ENCODE data around the gene GET3. TPM values are rescaled to one million over a fixed set of nuclear protein-coding genes. Genes with fewer than 3 reads are reported as not detected.

The GET3 gene
- total RNA-seq, 2 donors from 2014 or later = 37.7 to 66.6 TPM

DNA sequence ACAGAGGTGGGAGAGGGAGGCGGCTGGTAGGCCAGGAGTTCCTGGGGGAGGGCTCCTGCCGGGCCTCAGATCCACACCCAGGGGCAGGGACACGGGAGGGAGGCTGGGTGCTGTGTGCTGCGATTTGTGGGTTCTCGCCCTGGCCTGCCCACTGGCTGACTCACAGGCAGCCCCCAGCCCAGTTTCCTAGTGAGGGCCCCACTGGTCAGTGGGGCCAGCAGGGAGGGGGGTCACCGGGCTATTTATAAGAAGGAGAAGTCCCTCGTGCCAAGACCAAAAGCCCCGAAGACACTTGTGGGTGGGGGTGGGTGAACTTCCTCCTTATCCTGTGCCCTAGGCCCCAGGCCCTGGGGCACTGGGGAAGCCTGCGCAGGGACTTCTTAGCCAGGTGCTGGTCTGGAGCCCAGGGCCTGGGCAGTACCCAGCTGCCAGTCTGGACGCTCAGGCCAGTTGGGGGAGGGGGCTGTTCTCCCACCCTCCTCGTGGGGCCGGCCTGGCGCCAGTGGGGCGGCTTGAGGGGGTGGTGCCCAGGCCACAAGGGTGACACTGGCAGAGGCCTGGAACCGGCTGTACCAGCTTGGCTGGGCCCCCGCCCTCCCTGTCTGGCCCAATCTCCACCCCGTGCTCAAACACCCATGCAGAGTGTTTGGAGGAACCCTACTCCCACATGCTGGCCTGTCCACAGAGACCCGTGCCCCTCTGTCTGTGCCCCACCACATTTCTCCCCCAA, 49.0 kb downstream of the GET3 start:
- Mint-ChIP-seq H3K27ac (no peak overlapping the region), H3K4me3 (no peak overlapping the region), H3K27me3 (no peaks in the 10 kb centered on the region), H3K9me3 (no peaks in the 10 kb centered on the region), H3K4me1 (peaks cover 4% of the 10 kb centered on the region), H3K36me3 (ENCODE audit: low read depth) (peaks cover 24% of the 10 kb centered on the region)
- no peak for ATAC-seq (replicated peaks)

DNA sequence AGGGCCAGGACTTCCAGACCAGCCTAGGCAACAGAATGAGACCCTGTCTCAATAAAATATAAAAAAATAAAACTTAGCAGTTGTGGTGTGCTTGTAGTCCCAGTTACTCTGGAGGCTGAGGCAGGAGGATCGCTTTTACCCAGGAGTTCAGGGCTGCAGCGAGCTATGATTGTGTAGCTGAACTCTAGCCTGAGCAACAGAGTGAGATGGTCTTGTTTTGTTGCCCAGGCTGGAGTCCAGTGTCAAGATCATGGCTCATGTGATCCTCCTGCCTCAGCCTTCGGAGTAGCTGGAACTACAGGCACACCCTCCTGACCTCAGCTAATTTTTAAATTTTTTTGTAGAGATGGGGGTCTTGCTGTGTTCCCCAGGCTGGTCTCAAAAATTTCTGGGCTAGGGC, 49.7 kb downstream of the GET3 start:
- no peak for ATAC-seq (replicated peaks)
- H3K36me3 Mint-ChIP-seq (ENCODE audit: low read depth) = peaks cover 27% of the 10 kb centered on the region
- no peak overlapping the region for H3K27ac Mint-ChIP-seq
- H3K4me1 Mint-ChIP-seq = peaks cover 4% of the 10 kb centered on the region
- H3K4me3 Mint-ChIP-seq = peak overlapping the region; percentile 5
- H3K9me3 Mint-ChIP-seq = no peaks in the 10 kb centered on the region
- H3K27me3 Mint-ChIP-seq = no peaks in the 10 kb centered on the region

DNA sequence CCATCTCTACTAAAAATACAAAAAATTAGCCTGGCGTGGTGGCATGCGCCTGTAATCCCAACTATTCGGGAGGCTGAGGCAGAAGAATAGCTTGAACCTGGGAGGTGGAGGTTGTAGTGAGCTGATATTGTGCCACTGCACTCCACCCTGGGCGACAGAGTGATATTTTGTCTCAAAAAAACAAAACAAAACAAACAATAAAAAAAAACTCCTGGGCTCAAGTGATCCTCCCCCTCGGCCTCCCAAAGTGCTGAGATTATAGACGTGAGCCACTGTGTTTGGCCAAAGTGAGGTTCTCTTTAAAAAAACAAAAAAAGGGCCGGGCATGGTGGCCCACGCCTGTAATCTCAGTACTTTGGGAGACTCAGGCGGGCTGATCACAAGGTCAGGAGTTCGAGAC, 50.2 kb downstream of the GET3 start:
- Mint-ChIP-seq H3K4me1 (no peaks in the 10 kb centered on the region), H3K9me3 (no peaks in the 10 kb centered on the region), H3K36me3 (ENCODE audit: low read depth) (peaks cover 29% of the 10 kb centered on the region), H3K27ac (no peak overlapping the region), H3K27me3 (no peaks in the 10 kb centered on the region), H3K4me3 (peak overlapping the region; percentile 97)
- ATAC-seq (replicated peaks) = no peak

DNA sequence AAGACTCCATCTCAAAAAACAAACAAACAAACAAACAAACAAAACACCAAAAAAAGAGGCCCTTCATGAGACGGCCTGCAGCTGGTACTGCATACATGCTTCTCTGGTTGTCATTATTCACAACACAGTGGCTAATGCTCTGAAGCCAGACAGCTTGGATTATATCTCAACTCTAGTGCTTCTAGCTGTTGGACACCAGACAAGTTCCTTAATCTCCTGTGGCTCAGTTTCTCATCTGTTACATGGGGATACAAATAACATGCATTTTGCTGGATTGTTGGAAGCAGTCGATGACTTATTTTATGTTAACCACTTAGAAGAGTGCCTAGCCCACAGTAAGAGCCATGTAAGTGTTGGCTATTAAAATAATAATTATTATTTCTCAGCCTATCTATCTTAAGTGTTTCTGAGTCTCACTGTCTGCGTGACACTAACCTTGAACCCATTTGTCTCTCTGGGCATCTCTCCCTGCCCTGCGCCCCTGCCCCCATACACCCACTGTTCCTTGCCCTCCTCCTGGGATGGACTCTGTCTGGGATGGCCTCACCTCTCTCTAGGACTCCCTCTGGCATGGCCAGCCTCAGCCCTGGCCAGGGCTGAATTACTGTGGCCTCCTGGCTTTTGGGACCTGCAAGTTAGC, 50.9 kb downstream of the GET3 start:
- no peaks in the 10 kb centered on the region for H3K4me1 Mint-ChIP-seq
- peak overlapping the region; percentile 97 for H3K4me3 Mint-ChIP-seq
- H3K27ac Mint-ChIP-seq = peak overlapping the region; percentile 96
- no peaks in the 10 kb centered on the region for H3K27me3 Mint-ChIP-seq
- no peak for ATAC-seq (replicated peaks)
- no peaks in the 10 kb centered on the region for H3K9me3 Mint-ChIP-seq
- H3K36me3 Mint-ChIP-seq (ENCODE audit: low read depth) = peaks cover 36% of the 10 kb centered on the region

DNA sequence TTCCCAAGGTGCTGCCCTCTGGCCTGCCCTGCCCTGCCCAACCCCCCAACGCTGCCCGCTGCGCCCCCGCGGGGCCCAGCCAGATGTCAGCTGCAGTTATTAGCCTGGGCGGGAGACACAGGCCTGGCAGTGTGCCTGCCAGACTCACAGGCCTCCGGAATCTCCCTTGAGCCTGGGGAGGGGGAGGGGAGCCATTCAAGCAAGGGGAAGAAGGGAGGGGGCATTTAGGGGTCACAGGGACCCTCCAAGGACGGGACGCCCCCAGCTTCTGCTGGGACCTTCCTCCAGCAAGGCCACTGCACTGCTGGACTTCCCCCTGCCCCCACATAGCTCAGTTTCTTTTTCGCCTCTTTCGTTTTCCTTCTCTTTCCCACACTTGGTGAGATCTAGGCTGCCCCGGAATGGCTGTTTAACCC, 51.4 kb downstream of the GET3 start:
- peak overlapping the region; percentile 96 for H3K27ac Mint-ChIP-seq
- H3K36me3 Mint-ChIP-seq (ENCODE audit: low read depth) = peaks cover 40% of the 10 kb centered on the region
- H3K4me1 Mint-ChIP-seq = no peaks in the 10 kb centered on the region
- peak overlapping the region; percentile 97 for H3K4me3 Mint-ChIP-seq
- no peaks in the 10 kb centered on the region for H3K27me3 Mint-ChIP-seq
- no peaks in the 10 kb centered on the region for H3K9me3 Mint-ChIP-seq
- no peak for ATAC-seq (replicated peaks)

DNA sequence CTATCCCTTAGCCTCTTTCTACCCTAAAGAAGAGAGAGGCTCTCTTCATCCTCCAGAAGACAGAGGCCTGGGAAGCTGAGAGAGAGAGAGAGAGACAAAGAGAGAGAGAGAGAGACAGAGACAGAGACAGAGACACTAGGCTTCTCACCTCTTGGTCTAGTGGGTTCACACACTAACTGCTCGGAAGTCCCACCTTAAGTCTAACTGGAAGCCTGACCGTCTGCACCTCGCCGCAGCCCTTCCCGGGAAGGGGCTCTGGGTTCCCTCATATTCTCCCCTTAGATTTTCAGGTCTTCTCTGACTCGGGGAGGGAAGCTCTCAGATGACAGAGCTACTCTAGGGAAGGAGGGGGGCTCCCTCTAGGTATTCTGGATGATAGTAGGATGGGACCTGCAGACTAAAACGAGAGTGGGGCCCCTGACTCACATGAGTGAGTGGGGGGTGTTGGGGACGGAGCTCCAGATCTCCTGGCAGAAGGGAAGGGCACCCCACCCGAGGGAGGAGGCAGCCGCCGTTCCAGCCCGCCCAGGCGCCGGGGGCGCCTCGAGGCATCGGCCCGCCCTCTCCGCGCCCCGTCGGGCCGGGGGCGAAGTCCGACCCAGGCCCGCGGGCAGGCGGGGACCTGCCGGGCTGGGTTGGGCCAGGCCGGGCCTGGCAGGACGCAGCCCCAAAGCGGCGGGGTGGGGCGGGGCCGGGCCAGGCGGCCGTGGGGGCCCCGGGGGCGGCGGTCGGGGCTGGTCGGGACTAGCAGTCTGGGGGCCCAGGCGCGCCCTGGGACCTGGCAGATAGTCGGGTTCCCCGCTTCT, 52.0 kb downstream of the GET3 start:
- H3K36me3 Mint-ChIP-seq (ENCODE audit: low read depth) = peaks cover 44% of the 10 kb centered on the region
- no peaks in the 10 kb centered on the region for H3K9me3 Mint-ChIP-seq
- H3K27ac Mint-ChIP-seq = peak overlapping the region; percentile 96
- no peak for ATAC-seq (replicated peaks)
- H3K27me3 Mint-ChIP-seq = no peaks in the 10 kb centered on the region
- peaks cover 2% of the 10 kb centered on the region for H3K4me1 Mint-ChIP-seq
- H3K4me3 Mint-ChIP-seq = peak overlapping the region; percentile 97

DNA sequence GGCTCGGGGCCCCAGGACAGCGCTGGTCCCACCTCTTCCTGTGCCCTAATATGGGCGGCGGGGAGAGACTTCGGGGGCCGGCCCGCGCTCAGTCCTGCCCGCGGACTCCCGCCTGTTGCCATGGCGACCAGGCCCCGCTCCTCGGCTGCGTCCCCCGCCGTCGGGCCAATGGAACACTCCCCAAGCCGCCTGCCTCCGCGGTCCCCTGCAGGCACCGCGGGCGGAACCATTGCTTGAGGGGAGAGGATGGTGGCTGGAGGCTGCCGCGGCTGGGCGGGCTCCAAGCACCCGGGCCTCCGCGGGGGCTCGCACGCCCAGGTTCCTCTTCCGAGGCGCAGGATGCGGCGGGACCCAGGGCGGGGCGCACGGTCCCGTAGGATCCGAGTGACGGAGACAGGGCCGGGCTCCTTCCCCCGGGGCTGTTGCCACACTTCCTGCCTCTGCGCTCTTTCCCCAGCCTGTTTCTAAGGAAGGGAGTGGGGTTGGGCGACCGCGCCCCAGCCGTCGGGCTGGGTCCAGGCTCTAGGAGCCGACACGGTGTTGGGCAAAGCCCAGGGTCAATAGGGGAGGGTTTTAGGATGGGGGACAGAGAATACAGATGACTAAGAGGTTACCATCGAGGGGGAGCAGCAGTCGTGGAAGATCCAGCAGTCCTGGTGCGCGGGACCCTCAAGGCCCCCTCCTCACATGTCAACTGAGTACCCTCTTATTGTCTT, 52.8 kb downstream of the GET3 start:
- Mint-ChIP-seq H3K36me3 (ENCODE audit: low read depth) (peaks cover 50% of the 10 kb centered on the region), H3K9me3 (no peaks in the 10 kb centered on the region), H3K4me1 (peaks cover 5% of the 10 kb centered on the region), H3K4me3 (peak overlapping the region; percentile 97), H3K27me3 (no peaks in the 10 kb centered on the region), H3K27ac (peak overlapping the region; percentile 98)
- ATAC-seq (replicated peaks) = peak; percentile 62

DNA sequence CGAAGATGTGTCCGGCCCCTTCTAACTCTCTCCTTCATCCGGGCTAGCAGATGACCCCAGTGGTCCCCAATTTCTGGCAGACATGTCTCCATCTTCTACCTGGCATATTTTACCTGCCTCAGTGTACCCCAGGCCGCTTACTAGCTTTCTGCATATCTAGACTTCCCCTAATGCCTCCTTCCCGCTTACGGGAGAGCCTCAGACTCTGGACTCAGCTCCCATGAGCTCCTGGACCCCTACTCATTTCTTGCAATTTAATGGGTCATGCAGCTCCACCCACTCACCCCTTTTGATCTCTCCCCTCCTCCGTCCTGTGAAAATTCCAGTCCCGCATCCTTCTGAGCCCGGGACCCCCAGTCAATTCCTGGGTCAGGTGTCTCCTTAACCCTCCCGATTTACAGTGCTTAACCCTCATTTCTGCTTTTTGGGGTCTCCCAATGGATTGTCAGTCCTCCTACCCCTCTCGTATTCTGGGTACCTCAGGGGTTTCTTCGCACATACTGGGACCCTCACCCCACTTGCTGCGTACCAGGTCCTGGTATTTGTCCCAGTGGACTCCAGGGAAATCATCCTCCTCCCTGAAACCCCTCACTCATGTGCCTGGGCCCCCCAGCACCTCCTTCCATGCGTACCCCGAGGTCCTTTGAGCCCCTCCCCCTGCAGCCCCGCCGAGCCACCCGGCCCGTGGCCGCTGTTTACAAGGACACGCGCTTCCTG, 53.5 kb downstream of the GET3 start:
- H3K4me1 Mint-ChIP-seq = peaks cover 8% of the 10 kb centered on the region
- peak overlapping the region; percentile 97 for H3K4me3 Mint-ChIP-seq
- no peaks in the 10 kb centered on the region for H3K9me3 Mint-ChIP-seq
- peak overlapping the region; percentile 98 for H3K27ac Mint-ChIP-seq
- H3K27me3 Mint-ChIP-seq = no peaks in the 10 kb centered on the region
- no peak for ATAC-seq (replicated peaks)
- peaks cover 50% of the 10 kb centered on the region for H3K36me3 Mint-ChIP-seq (ENCODE audit: low read depth)

DNA sequence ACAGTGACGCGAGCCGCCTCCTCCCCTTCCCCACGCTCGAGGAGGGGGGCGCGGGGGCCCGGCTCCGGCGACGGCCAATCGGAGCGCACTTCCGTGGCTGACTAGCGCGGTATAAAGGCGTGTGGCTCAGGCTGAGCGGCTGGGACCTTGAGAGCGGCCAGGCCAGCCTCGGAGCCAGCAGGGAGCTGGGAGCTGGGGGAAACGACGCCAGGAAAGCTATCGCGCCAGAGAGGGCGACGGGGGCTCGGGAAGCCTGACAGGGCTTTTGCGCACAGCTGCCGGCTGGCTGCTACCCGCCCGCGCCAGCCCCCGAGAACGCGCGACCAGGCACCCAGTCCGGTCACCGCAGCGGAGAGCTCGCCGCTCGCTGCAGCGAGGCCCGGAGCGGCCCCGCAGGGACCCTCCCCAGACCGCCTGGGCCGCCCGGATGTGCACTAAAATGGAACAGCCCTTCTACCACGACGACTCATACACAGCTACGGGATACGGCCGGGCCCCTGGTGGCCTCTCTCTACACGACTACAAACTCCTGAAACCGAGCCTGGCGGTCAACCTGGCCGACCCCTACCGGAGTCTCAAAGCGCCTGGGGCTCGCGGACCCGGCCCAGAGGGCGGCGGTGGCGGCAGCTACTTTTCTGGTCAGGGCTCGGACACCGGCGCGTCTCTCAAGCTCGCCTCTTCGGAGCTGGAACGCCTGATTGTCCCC, 54.2 kb downstream of the GET3 start, which contains the start of gene JUNB:
Gene JUNB (plus strand): TSS at position 142 of the 706 bp plus-strand sequence. CDS start 286 bp downstream, at position 428.
- ATAC-seq (replicated peaks) = peak; percentile 47
- peak within 1 kb of the TSS; percentile 97 for H3K4me3 Mint-ChIP-seq
- no peaks in the 10 kb centered on the region for H3K27me3 Mint-ChIP-seq
- H3K9me3 Mint-ChIP-seq = no peaks in the 10 kb centered on the region
- peaks cover 15% of the 10 kb centered on the region for H3K4me1 Mint-ChIP-seq
- peaks cover 54% of the 10 kb centered on the region for H3K36me3 Mint-ChIP-seq (ENCODE audit: low read depth)
- H3K27ac Mint-ChIP-seq = peak within 1 kb of the TSS; percentile 98

DNA sequence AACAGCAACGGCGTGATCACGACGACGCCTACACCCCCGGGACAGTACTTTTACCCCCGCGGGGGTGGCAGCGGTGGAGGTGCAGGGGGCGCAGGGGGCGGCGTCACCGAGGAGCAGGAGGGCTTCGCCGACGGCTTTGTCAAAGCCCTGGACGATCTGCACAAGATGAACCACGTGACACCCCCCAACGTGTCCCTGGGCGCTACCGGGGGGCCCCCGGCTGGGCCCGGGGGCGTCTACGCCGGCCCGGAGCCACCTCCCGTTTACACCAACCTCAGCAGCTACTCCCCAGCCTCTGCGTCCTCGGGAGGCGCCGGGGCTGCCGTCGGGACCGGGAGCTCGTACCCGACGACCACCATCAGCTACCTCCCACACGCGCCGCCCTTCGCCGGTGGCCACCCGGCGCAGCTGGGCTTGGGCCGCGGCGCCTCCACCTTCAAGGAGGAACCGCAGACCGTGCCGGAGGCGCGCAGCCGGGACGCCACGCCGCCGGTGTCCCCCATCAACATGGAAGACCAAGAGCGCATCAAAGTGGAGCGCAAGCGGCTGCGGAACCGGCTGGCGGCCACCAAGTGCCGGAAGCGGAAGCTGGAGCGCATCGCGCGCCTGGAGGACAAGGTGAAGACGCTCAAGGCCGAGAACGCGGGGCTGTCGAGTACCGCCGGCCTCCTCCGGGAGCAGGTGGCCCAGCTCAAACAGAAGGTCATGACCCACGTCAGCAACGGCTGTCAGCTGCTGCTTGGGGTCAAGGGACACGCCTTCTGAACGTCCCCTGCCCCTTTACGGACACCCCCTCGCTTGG, 55.0 kb downstream of the GET3 start:
- peaks cover 17% of the 10 kb centered on the region for H3K4me1 Mint-ChIP-seq
- H3K9me3 Mint-ChIP-seq = no peaks in the 10 kb centered on the region
- peaks cover 61% of the 10 kb centered on the region for H3K36me3 Mint-ChIP-seq (ENCODE audit: low read depth)
- ATAC-seq (replicated peaks) = no peak
- H3K27me3 Mint-ChIP-seq = no peaks in the 10 kb centered on the region
- peak overlapping the region; percentile 98 for H3K27ac Mint-ChIP-seq
- H3K4me3 Mint-ChIP-seq = peak overlapping the region; percentile 97

DNA sequence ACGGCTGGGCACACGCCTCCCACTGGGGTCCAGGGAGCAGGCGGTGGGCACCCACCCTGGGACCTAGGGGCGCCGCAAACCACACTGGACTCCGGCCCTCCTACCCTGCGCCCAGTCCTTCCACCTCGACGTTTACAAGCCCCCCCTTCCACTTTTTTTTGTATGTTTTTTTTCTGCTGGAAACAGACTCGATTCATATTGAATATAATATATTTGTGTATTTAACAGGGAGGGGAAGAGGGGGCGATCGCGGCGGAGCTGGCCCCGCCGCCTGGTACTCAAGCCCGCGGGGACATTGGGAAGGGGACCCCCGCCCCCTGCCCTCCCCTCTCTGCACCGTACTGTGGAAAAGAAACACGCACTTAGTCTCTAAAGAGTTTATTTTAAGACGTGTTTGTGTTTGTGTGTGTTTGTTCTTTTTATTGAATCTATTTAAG, 55.6 kb downstream of the GET3 start:
- Mint-ChIP-seq H3K27me3 (no peaks in the 10 kb centered on the region), H3K27ac (peak overlapping the region; percentile 98), H3K4me1 (peaks cover 17% of the 10 kb centered on the region), H3K4me3 (peak overlapping the region; percentile 97), H3K9me3 (no peaks in the 10 kb centered on the region), H3K36me3 (ENCODE audit: low read depth) (peaks cover 67% of the 10 kb centered on the region)
- ATAC-seq (replicated peaks) = no peak

DNA sequence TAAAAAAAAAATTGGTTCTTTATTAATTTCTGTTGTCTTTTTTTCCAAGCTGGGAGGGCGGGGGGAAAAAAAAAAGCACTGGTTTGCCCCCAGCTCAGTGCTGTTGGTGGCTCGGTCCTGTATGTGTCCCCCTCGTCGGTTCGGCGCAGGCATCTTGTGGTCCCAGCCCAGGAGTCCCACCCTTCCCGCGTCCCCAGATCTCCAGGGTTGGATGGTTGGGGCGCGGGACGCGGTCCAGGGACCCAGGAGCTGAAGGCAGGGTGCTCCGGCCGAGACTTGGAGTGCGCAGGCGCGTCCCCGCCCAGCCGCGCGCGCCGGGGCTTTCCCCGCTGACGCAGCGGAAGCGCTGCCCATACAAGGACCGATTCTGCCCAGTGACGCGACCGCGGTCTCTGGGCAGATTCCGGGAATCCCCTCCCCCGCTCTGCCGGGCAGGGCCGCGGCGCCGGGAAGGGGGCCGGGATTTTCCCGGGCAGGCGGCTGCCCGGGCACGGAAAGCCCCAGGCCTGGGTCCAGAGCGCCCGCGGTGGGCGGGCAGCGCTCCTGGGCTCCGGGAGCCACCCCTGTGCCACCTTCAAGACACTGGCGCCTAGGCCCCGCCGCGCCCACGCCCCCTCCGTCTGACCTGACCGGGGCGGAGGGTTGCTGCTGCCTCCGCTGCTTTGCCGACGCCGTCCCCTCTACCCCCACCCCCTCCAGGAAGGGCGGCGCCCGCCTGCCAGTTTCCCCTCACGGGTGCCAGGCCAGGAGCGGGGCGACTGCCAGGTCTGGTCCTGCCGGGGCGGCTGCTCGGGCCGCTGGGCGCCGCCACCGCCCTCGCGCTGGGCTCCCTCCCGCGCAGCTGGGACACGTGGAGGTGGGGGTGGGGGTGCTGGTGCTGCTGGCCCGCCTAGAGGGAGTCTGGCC, 56.2 kb downstream of the GET3 start:
- Mint-ChIP-seq H3K27me3 (no peaks in the 10 kb centered on the region), H3K4me3 (peak overlapping the region; percentile 97), H3K9me3 (no peaks in the 10 kb centered on the region), H3K4me1 (peaks cover 17% of the 10 kb centered on the region), H3K36me3 (ENCODE audit: low read depth) (peaks cover 70% of the 10 kb centered on the region), H3K27ac (peak overlapping the region; percentile 98)
- peak; percentile 40 for ATAC-seq (replicated peaks)

Data from activated T-helper 17 cell treated with anti-CD3 and anti-CD28 coated beads, Interleukin-2, amount 50 U/mL, for 72 hours (primary cell).